ENCODE results near the gene VAV3.
"Not testable (repeated sequence)": the region's sequence is repeated elsewhere in the genome, so short reads cannot be mapped to it uniquely, and the experiment has no call there.

VAV3 gene

DNA sequence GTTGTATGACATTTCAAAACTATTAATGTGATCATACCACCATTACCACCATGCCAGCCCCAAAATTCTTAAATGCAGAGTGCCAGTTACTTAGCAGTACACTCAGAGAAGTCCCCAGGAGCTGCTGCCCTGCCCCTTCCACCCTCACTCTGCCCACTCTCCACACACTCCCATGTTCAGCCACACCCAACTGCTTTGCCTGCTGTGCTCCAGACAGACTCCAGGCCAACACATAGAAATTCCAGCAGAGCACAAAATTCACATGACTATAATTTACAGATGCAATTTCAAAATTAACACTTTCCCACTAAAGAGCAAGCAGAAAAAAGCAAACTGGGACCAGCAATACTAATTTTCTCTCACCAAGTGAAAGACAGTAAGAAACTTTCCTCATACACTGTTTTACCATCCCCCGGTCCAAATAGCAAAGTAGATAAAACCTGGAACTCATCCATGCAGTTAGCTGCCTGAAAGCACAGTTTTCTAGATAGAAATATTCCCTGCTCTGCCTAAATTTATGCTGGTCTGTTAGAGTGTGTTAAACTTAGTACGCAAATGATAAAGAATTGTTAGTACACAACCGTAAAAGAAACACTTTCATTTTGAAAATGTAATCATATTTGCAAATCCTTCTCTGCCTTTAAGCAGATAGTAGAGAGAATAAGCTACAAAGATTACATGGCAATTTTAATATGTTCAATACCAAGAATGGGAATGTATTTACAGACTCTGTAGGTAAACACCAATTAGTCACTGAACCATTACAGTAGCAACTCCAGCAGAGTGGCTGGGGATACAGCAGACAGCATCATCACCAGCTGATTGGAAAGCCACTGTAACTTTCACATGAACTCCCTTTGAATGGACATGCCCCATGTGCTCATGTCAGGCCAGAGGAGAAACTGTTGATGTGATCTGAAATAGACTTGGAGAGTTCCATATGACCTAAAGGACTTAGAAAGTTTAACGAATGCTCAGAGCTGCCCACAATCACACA lies 176.5 kb downstream of the VAV3 start:
- DNase-seq = no peak

GRCh38 chr1:107787299-107787698 lies 177.7 kb downstream of the VAV3 start:
- no peak for DNase-seq

GRCh38 chr1:107786203-107786845 lies 178.7 kb downstream of the VAV3 start:
- no peak for DNase-seq

DNA sequence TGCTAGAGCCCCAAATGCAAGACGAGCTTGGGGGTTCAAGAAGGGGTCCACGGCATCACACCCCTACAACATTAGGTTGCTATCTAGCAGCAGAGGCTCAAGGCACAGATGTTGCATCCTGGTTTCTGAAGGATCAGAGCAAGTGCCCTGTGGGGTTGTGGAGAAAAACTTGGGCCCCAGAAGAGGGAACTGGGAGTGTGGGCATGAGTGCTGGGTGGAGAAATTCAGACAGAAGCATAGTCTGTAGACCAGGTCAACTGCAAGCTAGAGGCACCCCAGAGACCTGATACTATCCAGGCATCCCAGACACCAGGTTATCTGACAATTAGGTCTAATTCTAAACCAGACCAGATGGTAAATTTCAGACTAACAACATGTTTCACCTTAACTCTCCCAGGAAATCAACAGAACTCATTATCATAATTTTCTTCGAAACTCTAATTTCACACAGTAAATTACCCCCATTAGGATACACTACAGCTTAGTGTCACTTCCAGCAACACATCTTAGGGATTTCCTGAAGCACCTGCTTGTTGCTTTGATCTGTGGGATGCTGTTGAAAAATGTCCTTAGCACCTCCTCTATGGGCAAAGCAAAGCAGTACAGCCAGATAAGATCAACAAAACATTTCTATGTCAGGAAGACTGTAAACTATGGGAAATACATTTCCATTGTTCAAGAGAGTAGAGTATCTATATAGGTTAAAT lies 179.3 kb downstream of the VAV3 start:
- DNase-seq = no peak

DNA sequence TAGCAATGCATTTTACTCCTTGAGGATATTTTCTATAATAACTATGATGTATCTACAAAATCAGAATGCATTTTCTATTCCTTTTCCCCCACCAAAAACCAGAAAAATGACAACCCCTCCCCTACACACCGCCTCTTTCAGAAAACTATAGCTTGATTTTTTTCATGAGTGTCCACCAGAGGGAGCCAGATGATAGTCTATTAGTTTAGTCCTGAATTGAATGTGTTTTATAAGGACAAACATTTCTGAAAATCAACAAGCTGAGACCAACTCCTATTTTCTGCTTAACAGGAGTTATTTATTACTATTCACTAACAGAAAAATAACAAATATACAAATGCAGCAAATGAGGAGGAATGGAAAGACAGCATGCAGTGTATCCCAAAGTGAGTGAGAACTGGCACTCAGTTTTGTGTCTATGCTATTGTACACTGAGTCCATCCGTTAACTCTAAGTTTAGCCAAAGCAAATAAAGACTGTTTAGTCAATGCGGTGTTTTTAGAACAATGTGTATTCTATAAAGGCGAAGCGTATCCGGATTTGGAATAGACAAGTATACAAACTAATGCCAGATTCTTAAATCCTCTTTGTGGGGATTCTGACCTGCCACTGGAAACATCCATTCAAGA lies 182.6 kb downstream of the VAV3 start:
- peak; percentile 19 to 30 for DNase-seq

DNA sequence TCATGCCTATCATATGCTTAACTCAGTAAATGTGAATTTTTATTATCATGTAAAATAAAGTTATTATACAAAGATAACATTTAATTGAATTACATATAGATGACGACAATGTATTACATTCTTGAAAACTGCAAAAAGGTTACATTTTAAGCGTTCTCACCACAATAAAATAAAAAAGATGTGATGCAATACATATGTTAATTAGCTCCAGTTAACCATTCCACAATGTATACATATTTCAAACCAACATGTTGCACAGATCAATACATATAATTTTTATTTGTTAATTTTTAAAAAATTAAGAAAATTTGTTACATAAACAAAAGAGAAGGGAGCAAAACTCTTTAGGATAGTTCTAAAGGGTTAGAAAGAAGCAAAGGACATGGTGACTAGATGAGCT lies 183.7 kb downstream of the VAV3 start:
- DNase-seq = no peak

DNA sequence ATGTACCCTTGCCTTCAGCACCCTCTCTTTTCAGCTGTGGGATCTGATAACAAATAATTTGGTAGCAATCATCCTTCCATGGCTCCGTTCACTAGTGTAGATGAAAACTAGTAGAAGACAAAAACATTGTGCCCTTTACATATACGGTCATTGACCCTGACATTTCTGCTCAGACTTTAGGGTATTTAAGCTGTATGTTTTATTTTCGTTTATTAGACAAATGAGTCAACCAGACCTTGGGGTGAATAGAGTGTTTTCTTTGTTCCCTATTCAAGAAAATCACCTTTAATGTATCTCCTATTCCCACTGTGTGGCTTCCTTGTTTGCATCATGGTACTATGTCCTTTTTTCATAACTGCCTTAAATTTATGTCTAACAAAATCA lies 187.3 kb downstream of the VAV3 start:
- no peak for DNase-seq

- DNase-seq = peak; percentile 64 to 66
Measured at GRCh38 chr1:107776900-107777663, 187.9 kb downstream of the VAV3 start.

DNA sequence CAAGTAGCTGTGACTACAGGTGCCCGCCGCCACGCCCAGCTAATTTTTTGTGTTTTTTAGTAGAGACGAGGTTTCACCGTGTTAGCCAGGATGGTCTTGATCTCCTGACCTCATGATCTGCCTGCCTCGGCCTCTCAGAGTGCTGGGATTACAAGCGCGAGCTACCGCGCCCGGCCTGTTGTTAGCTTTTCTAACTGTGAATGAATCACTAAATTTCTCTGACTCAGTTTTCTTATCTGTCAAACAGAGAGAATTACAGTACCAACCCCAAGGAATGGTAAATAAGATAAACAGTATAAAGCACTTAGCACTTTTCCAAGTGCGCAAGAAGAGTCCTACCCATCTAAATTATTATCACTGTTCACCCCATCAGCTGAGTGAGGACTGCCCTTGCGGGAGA lies 193.6 kb downstream of the VAV3 start:
- no peak for DNase-seq

GRCh38 chr1:107767156-107767582 lies 197.8 kb downstream of the VAV3 start:
- peak in 1 of 2 experiments; percentile 39 for DNase-seq

- DNase-seq = no peak
Measured at GRCh38 chr1:107766533-107766932, 198.4 kb downstream of the VAV3 start.

DNA sequence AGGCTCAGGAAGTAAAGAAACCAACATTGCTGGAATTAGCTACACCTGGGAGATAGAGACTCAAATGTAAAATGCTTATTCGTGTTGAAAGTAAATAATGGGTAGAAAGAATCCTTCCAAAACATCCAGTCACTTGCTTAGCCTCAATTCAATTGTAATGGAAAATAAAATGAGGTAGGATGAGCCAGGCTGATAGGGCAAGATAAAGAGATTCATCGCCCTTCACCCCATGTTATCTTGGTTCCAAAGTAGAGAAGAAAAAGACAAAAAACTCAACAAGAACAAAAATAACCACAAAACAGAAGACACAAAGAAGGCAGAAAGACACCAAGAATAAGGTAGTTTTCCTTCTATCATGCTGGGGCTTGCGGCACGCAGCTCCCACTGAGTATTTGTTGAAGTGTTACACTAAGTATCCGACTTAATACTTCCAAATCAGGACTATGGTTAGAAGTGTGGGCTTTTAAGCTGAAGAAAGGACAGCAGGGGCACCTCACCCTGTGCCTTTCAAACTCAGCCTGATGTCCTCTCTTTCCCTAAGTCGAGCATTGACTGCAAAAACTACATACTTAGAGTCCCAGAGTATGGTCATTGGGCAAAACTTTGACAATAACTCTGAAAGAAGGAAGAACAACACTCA lies 202.1 kb downstream of the VAV3 start:
- no peak for DNase-seq

DNA sequence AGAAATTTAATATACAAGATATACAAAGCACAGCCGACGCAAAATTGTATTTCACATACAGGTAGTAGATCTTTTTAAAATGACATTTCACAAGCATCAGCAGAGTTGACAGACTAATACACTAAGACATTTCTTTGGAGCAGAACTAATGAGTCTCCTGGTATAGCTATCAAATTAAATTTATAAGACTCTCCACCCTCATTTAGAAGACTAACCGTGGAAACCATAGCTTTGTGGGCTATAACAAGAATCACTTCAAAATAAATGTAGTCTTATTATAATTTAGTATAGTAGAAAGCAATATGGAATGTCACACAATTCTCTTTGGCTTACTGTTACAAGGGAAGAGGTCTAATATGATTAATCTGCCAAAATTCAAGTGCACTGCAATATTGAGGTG lies 204.9 kb downstream of the VAV3 start:
- DNase-seq = no peak

- DNase-seq = peak; percentile 21 to 55
Measured at GRCh38 chr1:107750364-107750959, 214.5 kb downstream of the VAV3 start.

DNA sequence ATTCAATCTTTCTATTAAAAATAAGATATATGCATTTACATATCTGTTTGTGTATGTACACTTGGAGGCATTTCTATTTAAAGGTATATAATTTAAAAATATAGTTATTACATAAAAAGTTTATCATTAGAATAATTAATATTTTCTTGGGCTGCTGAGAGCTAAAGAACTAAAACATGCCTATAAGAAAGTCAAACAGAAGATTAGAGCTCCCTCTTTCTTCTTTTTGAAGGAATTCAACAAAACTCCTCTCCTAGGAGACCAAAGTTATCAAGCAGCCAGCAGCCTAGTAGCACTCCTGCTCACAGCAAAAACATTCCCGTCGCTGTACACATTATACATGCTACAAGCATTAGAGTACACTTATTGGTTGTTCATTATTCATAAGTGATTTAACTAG lies 216.4 kb downstream of the VAV3 start:
- no peak for DNase-seq

- DNase-seq = no peak
Measured at GRCh38 chr1:107741242-107741641, 223.7 kb downstream of the VAV3 start.

DNA sequence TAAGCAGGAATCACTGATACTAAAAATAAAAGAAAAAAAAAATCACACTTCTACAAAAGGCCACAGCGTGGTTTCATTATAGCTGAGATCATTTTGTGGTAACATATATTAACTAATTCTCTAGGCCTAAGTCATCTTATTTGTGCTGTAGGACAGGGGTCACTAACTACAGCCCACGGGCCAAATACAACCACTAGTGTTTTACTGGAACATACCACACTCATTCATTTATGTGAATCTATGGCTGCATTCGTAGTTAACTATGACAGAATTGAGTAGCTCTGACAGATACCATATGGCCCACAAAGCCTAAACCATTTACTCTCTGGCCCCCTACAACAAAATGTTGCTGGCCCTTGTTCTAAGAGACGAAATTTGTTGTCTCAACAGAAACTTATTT lies 224.4 kb downstream of the VAV3 start:
- no peak for DNase-seq

GRCh38 chr1:107739651-107740050 lies 225.3 kb downstream of the VAV3 start:
- DNase-seq = no peak

DNA sequence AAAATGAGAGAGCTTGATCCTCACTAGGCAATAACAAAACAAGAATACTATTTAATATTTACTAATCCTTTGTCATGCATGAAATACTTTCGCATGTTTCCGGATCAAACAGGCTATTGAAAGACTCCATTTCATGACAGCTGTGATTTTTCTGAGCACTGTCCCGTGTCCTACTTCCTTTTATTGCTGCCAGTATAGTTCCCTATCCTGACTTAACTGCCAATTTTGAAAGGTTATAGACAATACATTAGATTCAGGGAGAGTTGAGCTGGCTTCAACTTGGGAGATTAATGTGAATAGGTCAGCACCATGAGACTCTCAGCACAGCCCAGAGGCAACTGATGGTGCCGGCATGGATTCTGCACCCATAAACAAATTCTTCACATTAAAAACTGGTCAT lies 225.8 kb downstream of the VAV3 start:
- no peak for DNase-seq

- DNase-seq = not testable (repeated sequence)
Measured at GRCh38 chr1:107733401-107733800, 231.6 kb downstream of the VAV3 start.

- no peak for DNase-seq
Measured at GRCh38 chr1:107727866-107728265, 237.1 kb downstream of the VAV3 start.

All from NCI-H1930 (cell line).